ENCODE data around the gene STXBP1. TPM values are rescaled to one million over a fixed set of nuclear protein-coding genes. Genes with fewer than 3 reads are reported as not detected.

Gene STXBP1
- total and polyA plus RNA-seq, 2 of the 13 experiments (the other 11 are each of a cell fraction or from before 2014, with no cell fraction given), result 2.9 TPM

GRCh38 chr9:127578952-127579853 is 32.9 kb upstream of the STXBP1 start (continued):
- TF ChIP-seq ZNF513 (CRISPR knock-in tag; conservative IDR thresholded peaks at IDR 0.05) (no peak), ZNF615 (CRISPR knock-in tag; IDR thresholded peaks at IDR 0.05; ENCODE audit: borderline replicate concordance) (peak; percentile 74; the same call in 1 of the 2 replicates), SMAD1 (CRISPR knock-in tag; IDR thresholded peaks at IDR 0.05; ENCODE audit: borderline replicate concordance, low read depth) (peak; percentile 58; the same call in 1 of the 2 replicates), CTCF (CRISPR knock-in tag; IDR thresholded peaks at IDR 0.05) (peak; percentile 71), KDM2A (CRISPR knock-in tag; IDR thresholded peaks at IDR 0.05; ENCODE audit: borderline replicate concordance, low read depth) (peak; percentile 65), ZMAT3 (CRISPR knock-in tag; conservative IDR thresholded peaks at IDR 0.05) (0 out of 2 replicates have a peak, but pooled peaks have one; percentile 30), ZNF747 (CRISPR knock-in tag; IDR thresholded peaks at IDR 0.05; ENCODE audit: borderline replicate concordance) (0 out of 2 replicates have a peak, but pooled peaks have one; percentile 82), CREM (IDR thresholded peaks at IDR 0.05) (0 out of 2 replicates have a peak, but pooled peaks have one; percentile 8), CREM (CRISPR knock-in tag; IDR thresholded peaks at IDR 0.05) (no peak), MAZ (IDR thresholded peaks at IDR 0.05; ENCODE audit: borderline replicate concordance, low read depth, low read length) (peak; percentile 89), MAZ (CRISPR knock-in tag; IDR thresholded peaks at IDR 0.05; ENCODE audit: low read depth) (peak; percentile 72), IRF1 (CRISPR knock-in tag; IDR thresholded peaks at IDR 0.05; ENCODE audit: low read depth) (no peak), RFX1 (IDR thresholded peaks at IDR 0.05) (no peak), TOPORS (CRISPR knock-in tag; IDR thresholded peaks at IDR 0.05) (no peak), ZFP37 (CRISPR knock-in tag; IDR thresholded peaks at IDR 0.05; ENCODE audit: borderline replicate concordance) (peak; percentile 28; the same call in 1 of the 2 replicates), SALL1 (CRISPR knock-in tag; IDR thresholded peaks at IDR 0.05) (peak; percentile 76), ZNF354B (CRISPR knock-in tag; IDR thresholded peaks at IDR 0.05) (no peak), DPF2 (CRISPR knock-in tag; IDR thresholded peaks at IDR 0.05; ENCODE audit: borderline replicate concordance, low read depth) (0 out of 2 replicates have a peak, but pooled peaks have one; percentile 41), ZNF136 (CRISPR knock-in tag; IDR thresholded peaks at IDR 0.05; ENCODE audit: low read depth) (no peak; the same call in 1 of the 2 replicates), ZNF878 (CRISPR knock-in tag; IDR thresholded peaks at IDR 0.05) (peak; percentile 54; the same call in 1 of the 2 replicates)
- TF ChIP-seq, protein P1, sequence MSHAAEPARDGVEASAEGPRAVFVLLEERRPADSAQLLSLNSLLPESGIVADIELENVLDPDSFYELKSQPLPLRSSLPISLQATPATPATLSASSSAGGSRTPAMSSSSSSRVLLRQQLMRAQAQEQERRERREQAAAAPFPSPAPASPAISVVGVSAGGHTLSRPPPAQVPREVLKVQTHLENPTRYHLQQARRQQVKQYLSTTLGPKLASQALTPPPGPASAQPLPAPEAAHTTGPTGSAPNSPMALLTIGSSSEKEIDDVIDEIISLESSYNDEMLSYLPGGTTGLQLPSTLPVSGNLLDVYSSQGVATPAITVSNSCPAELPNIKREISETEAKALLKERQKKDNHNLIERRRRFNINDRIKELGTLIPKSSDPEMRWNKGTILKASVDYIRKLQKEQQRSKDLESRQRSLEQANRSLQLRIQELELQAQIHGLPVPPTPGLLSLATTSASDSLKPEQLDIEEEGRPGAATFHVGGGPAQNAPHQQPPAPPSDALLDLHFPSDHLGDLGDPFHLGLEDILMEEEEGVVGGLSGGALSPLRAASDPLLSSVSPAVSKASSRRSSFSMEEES (CRISPR knock-in tag; IDR thresholded peaks at IDR 0.05), result peak; percentile 68
- TF ChIP-seq, protein P2, sequence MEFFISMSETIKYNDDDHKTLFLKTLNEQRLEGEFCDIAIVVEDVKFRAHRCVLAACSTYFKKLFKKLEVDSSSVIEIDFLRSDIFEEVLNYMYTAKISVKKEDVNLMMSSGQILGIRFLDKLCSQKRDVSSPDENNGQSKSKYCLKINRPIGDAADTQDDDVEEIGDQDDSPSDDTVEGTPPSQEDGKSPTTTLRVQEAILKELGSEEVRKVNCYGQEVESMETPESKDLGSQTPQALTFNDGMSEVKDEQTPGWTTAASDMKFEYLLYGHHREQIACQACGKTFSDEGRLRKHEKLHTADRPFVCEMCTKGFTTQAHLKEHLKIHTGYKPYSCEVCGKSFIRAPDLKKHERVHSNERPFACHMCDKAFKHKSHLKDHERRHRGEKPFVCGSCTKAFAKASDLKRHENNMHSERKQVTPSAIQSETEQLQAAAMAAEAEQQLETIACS (CRISPR knock-in tag; IDR thresholded peaks at IDR 0.05), result no peak

Data from HepG2 (cell line).